SK-N-SH (cell line): ENCODE results near the gene VCX.

Experiments
- CHD2 ChIP-seq: fragments of 150-350 bp; IDR thresholded peaks from 2 replicates; pipeline ENCODE4 v1.6.1; 2018; ENCODE audit warnings: low read length; ENCODE audit not compliant: partially characterized antibody
- CTCF ChIP-seq: fragments of 200-600 bp; sonication (generic); IDR thresholded peaks from 2 replicates; pipeline ENCODE4 v1.6.1; 2017; ENCODE audit warnings: antibody characterized with exemption, mild to moderate bottlenecking, moderate library complexity
- FOSL2 ChIP-seq: IDR thresholded peaks from 2 replicates; pipeline ENCODE4 v1.4.0; 2012; ENCODE audit warnings: low read depth, mild to moderate bottlenecking, moderate library complexity, borderline replicate concordance
- JUND ChIP-seq: IDR thresholded peaks from 2 replicates; pipeline ENCODE4 v1.4.0; 2012
- NRF1 ChIP-seq: IDR thresholded peaks from 2 replicates; pipeline ENCODE4 v1.6.1; 2012; ENCODE audit warnings: low read depth, mild to moderate bottlenecking, low read length
- POLR2AphosphoS5 ChIP-seq: IDR thresholded peaks from 2 replicates; pipeline ENCODE4 v1.6.1; 2012; ENCODE audit warnings: low read depth, low read length
- SIN3A ChIP-seq: IDR thresholded peaks from 2 replicates; pipeline ENCODE4 v1.6.1; 2012; ENCODE audit warnings: low read depth, mild to moderate bottlenecking, low read length, moderate library complexity, borderline replicate concordance
- SMC3 ChIP-seq: IDR thresholded peaks from 2 replicates; pipeline ENCODE4 v1.6.1; 2012; ENCODE audit warnings: low read depth, low read length, improper control_type of control experiment
- TAF1 ChIP-seq: IDR thresholded peaks from 2 replicates; pipeline ENCODE4 v1.6.1; 2012; ENCODE audit warnings: low read depth, mild to moderate bottlenecking, low read length, moderate library complexity, borderline replicate concordance
- TCF12 ChIP-seq: IDR thresholded peaks from 2 replicates; pipeline ENCODE4 v1.4.0; 2012
- TEAD4 ChIP-seq: IDR thresholded peaks from 2 replicates; pipeline ENCODE4 v1.4.0; 2012; ENCODE audit warnings: mild to moderate bottlenecking, borderline replicate concordance; ENCODE audit not compliant: insufficient read depth
- USF1 ChIP-seq: IDR thresholded peaks from 2 replicates; pipeline ENCODE4 v1.4.0; 2012; ENCODE audit warnings: low read depth, borderline replicate concordance
- ZBTB33 ChIP-seq: IDR thresholded peaks from 2 replicates; pipeline ENCODE4 v1.4.0; 2012; ENCODE audit warnings: low read depth, borderline replicate concordance

DNA sequence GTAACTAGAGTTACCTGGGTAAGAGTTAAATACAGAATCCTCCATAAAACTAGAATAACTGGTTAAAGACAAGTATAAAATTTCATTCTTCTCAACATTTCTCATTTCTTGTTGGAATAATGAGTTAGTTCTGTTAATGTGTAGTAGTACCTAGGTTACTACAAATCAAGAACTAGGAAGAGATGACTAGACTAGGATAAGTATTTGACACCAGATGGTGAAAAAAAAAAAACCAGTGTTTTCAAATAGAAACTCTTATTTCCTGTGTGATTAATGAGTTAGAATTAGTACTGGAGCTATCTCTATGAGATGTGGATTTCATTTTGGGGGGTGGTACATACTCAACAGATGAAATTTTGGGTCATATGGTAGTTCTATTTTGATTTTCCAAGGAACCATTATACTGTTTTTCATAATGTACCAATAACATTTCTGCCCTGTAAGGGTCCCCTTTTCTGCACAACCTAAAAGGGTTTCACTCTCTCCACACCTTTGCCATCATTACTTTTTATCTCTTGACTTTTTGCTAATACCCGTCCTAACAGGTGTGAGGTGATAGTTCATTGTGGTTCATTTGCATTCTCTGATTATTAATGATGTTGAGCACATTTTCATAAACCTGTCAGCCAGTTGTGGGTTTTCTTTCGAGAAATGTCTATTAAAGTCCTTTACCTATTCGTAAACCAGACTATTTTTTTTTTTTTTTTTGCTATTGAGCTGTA, 1.7 kb upstream of the VCX start:
- no peak for TF ChIP-seq CHD2
- TF ChIP-seq USF1, result no peak
- no peak for TF ChIP-seq CTCF
- TF ChIP-seq NRF1, result no peak
- no peak for TF ChIP-seq SMC3
- TF ChIP-seq POLR2AphosphoS5, result no peak
- no peak for TF ChIP-seq TAF1
- TF ChIP-seq TCF12, result no peak
- no peak for TF ChIP-seq SIN3A
- TF ChIP-seq ZBTB33, result no peak
- no peak for TF ChIP-seq TEAD4
- no peak for TF ChIP-seq JUND
- no peak for TF ChIP-seq FOSL2
